ENCODE data around the gene ATG5.

DNA sequence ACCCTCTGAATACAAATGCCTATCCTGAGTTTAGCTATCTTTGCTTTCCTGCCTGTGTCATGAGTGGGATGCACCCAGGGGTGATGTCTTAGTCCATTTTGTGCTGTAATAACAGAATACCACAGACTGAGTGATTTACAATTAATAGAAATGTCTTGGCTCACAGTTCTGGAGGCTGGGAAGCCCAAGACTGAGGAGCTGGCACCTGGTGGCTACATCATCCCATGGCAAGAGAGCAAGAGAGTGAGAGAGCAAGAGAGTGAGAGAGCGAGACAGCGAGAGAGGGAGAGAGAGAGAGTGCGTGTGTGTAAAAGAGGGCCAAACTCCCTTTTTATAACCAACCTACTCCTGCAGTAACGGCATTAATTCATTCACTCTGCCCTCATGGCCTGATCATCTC, 162.6 kb downstream of the ATG5 start:
- TF ChIP-seq HCFC1 (IDR thresholded peaks at IDR 0.05; ENCODE audit: low read depth, low read length) = no peak
- TF ChIP-seq RAD21 (CRISPR knock-in tag; conservative IDR thresholded peaks at IDR 0.05 in 1 of 2, IDR thresholded peaks at IDR 0.05 in 1 of 2) = no peak
- TF ChIP-seq ZNF175 (CRISPR knock-in tag; IDR thresholded peaks at IDR 0.05; ENCODE audit: low read depth) = no peak

Data from K562 (cell line).